NCI-H524 (cell line): ENCODE results near the gene GMCL2.

ENCODE experiments used
- DNase-seq, 2 experiments: peaks; one replicate each; lab custom pipeline; 2025; lab: John Stamatoyannopoulos, UW

GMCL2 gene

GRCh38 chr5:178143246-178143645 lies 43.9 kb downstream of the GMCL2 start:
- DNase-seq, result no peak

GRCh38 chr5:178142642-178143041 lies 44.5 kb downstream of the GMCL2 start:
- no peak for DNase-seq

- no peak for DNase-seq
These were observed 45.6 kb downstream of the GMCL2 start for GRCh38 chr5:178141550-178141949.

GRCh38 chr5:178137991-178138390 lies 49.2 kb downstream of the GMCL2 start:
- no peak for DNase-seq

- DNase-seq, result no peak
These were observed 50.2 kb downstream of the GMCL2 start for GRCh38 chr5:178136990-178137389.
